ENCODE results near the gene CCDC141.

DNA sequence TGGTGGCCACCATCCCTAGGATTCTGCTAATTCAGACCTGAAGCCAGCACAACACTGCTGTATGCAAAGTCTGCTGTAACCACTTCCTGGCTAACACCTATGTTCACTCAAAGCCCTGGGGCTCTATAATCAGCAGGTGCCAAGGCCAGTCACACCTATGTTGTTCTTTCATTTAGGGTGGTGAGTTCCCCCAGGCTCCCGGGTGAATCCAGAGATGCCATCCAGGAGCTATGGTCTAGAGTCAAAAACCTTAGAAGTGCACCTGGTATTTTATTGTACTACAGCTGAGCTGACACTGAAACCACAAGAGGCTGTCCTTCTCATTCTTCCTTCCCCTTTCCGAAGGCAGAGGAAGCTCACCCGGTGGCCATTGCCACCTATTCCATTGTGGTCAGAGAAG is 46.2 kb upstream of the CCDC141 start:
- TF ChIP-seq, protein P1, sequence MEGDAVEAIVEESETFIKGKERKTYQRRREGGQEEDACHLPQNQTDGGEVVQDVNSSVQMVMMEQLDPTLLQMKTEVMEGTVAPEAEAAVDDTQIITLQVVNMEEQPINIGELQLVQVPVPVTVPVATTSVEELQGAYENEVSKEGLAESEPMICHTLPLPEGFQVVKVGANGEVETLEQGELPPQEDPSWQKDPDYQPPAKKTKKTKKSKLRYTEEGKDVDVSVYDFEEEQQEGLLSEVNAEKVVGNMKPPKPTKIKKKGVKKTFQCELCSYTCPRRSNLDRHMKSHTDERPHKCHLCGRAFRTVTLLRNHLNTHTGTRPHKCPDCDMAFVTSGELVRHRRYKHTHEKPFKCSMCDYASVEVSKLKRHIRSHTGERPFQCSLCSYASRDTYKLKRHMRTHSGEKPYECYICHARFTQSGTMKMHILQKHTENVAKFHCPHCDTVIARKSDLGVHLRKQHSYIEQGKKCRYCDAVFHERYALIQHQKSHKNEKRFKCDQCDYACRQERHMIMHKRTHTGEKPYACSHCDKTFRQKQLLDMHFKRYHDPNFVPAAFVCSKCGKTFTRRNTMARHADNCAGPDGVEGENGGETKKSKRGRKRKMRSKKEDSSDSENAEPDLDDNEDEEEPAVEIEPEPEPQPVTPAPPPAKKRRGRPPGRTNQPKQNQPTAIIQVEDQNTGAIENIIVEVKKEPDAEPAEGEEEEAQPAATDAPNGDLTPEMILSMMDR (IDR thresholded peaks at IDR 0.05; ENCODE audit: insufficient read depth, low read length), result no peak
- TF ChIP-seq POLR2AphosphoS5 (IDR thresholded peaks at IDR 0.05; ENCODE audit: low read depth), result no peak
